ENCODE measurements around the gene HUS1B.
"Not testable (repeated sequence)": the region's sequence is repeated elsewhere in the genome, so short reads cannot be mapped to it uniquely, and the experiment has no call there.

HUS1B gene

GRCh38 chr6:678520-678919 is 21.6 kb upstream of the HUS1B start:
- DNase-seq = no peak

- DNase-seq = no peak
These were observed 21.0 kb upstream of the HUS1B start for GRCh38 chr6:677919-678318.

- DNase-seq = no peak
These were observed 18.1 kb upstream of the HUS1B start for GRCh38 chr6:674956-675355.

- DNase-seq = no peak
These were observed 17.5 kb upstream of the HUS1B start for GRCh38 chr6:674406-674805.

GRCh38 chr6:667253-667927 is 10.5 kb upstream of the HUS1B start:
- DNase-seq = no peak

- DNase-seq = no peak
These were observed 8.7 kb upstream of the HUS1B start for GRCh38 chr6:665403-666267.

- DNase-seq = not testable (repeated sequence)
These were observed 6.9 kb upstream of the HUS1B start for GRCh38 chr6:663788-664187.

GRCh38 chr6:659716-660581 is 3.0 kb upstream of the HUS1B start:
- no peak for DNase-seq

- DNase-seq = peak; percentile 83
These were observed 1.3 kb upstream of the HUS1B start for GRCh38 chr6:658244-658643.

- DNase-seq = no peak
These were observed 843 bp upstream of the HUS1B start for GRCh38 chr6:657743-658142.

GRCh38 chr6:654136-654535 is 2.8 kb downstream of the HUS1B start:
- no peak for DNase-seq

- DNase-seq = no peak
These were observed 4.0 kb downstream of the HUS1B start for GRCh38 chr6:652865-653264.

- no peak for DNase-seq
These were observed 6.8 kb downstream of the HUS1B start for GRCh38 chr6:650098-650497.

GRCh38 chr6:642805-643204 is 14.1 kb downstream of the HUS1B start:
- DNase-seq = no peak

- DNase-seq = no peak
These were observed 15.5 kb downstream of the HUS1B start for GRCh38 chr6:641225-641985.

GRCh38 chr6:636488-636887 is 20.4 kb downstream of the HUS1B start:
- no peak for DNase-seq

- DNase-seq = no peak
These were observed 21.7 kb downstream of the HUS1B start for GRCh38 chr6:635233-635632.

GRCh38 chr6:633611-634010 is 23.3 kb downstream of the HUS1B start:
- DNase-seq = no peak

GRCh38 chr6:628766-629165 is 28.1 kb downstream of the HUS1B start:
- no peak for DNase-seq

- DNase-seq = peak; percentile 15
These were observed 30.7 kb downstream of the HUS1B start for GRCh38 chr6:626236-626635.

GRCh38 chr6:624979-625378 is 31.9 kb downstream of the HUS1B start:
- DNase-seq = peak; percentile 52

- no peak for DNase-seq
These were observed 34.4 kb downstream of the HUS1B start for GRCh38 chr6:622462-622861.
